ENCODE results near the gene ETFA. TPM values are rescaled to one million over a fixed set of nuclear protein-coding genes. Genes with fewer than 3 reads are reported as not detected.
A peak's percentile ranks its signal among the peaks of the same experiment; 100 is the strongest.

ETFA gene
- total RNA-seq, 4 donors from 2014 or later: 179 to 261 (median 227) TPM

- intact Hi-C loops (cut with DNase I; ENCODE audit: low total_unique reads): loop anchor here (2.0 kb wide), 3 partner anchors 14 to 116 kb away; no protein-coding TSS in a partner anchor
- peaks cover 51 to 58% of the 10 kb centered on the region in 2 donors for H3K4me1 ChIP-seq
These were observed 114.7 kb downstream of the ETFA start for GRCh38 chr15:76196269-76197231.

GRCh38 chr15:76195506-76196268, 115.6 kb downstream of the ETFA start:
- no peak for DNase-seq
- TF ChIP-seq POLR2A (IDR thresholded peaks at IDR 0.05): no peak
- TF ChIP-seq CTCF (IDR thresholded peaks at IDR 0.05 in 4 of 5, conservative IDR thresholded peaks at IDR 0.05 in 1 of 5): no peak
- in situ Hi-C loops (cut with MboI; ENCODE audit: low sequenced_read_pairs in 4 of 4) (loop anchor here (10.0 to 25.0 kb wide), 3 partner anchors 119 to 142 kb away; partner anchors contain the start of genes ISL2 (in 3 of the 4) and ETFA (in 1 of the 4)), intact Hi-C loops (cut with DNase I; ENCODE audit: low total_unique reads) (loop anchor here (2.0 kb wide), 3 partner anchors 13 to 117 kb away; no protein-coding TSS in a partner anchor)
- H3K9me3 ChIP-seq: no peaks in the 10 kb centered on the region
- peak overlapping the region; percentile 93 to 96 (median 94) for H3K27ac ChIP-seq
- no peaks in the 10 kb centered on the region for H3K27me3 ChIP-seq
- H3K4me3 ChIP-seq: no peak overlapping the region
- no peaks in the 10 kb centered on the region for H3K36me3 ChIP-seq
- no peak for ATAC-seq
- peaks cover 56 to 62% of the 10 kb centered on the region in 2 donors for H3K4me1 ChIP-seq

More at GRCh38 chr15:76196269-76197231, 114.7 kb downstream of the ETFA start:
- DNase-seq (peak; percentile 80 to 92), ATAC-seq (peak; percentile 71 to 73)
- Histone ChIP-seq H3K27me3 (no peaks in the 10 kb centered on the region), H3K27ac (peak overlapping the region; percentile 93 to 96 (median 94)), H3K36me3 (no peaks in the 10 kb centered on the region), H3K9me3 (no peaks in the 10 kb centered on the region), H3K4me3 (no peak overlapping the region)
- TF ChIP-seq CTCF (IDR thresholded peaks at IDR 0.05 in 4 of 5, conservative IDR thresholded peaks at IDR 0.05 in 1 of 5) (no peak), POLR2A (IDR thresholded peaks at IDR 0.05) (peak; percentile 37 to 39)
- in situ Hi-C loops (cut with MboI; ENCODE audit: low sequenced_read_pairs in 4 of 4): loop anchor here (10.0 to 25.0 kb wide), 3 partner anchors 118 to 141 kb away; partner anchors contain the start of genes ISL2 (in 3 of the 4) and ETFA (in 1 of the 4)

GRCh38 chr15:76193934-76194333, 117.3 kb downstream of the ETFA start:
- H3K27me3 ChIP-seq: no peaks in the 10 kb centered on the region
- DNase-seq (no peak), ATAC-seq (no peak)
- H3K27ac ChIP-seq: no peak overlapping the region
- peaks cover 47 to 56% of the 10 kb centered on the region in 2 donors for H3K4me1 ChIP-seq
- in situ Hi-C loops (cut with MboI; ENCODE audit: low sequenced_read_pairs in 4 of 4): loop anchor here (10.0 to 25.0 kb wide), 3 partner anchors 121 to 143 kb away; partner anchors contain the start of genes ISL2 (in 3 of the 4) and ETFA (in 1 of the 4)
- no peaks in the 10 kb centered on the region for H3K9me3 ChIP-seq
- no peaks in the 10 kb centered on the region for H3K36me3 ChIP-seq
- intact Hi-C loops (cut with DNase I; ENCODE audit: low total_unique reads): no loop called here
- TF ChIP-seq CTCF (IDR thresholded peaks at IDR 0.05 in 4 of 5, conservative IDR thresholded peaks at IDR 0.05 in 1 of 5) (no peak), POLR2A (IDR thresholded peaks at IDR 0.05) (no peak)
- no peak overlapping the region for H3K4me3 ChIP-seq

GRCh38 chr15:76192715-76193114, 118.6 kb downstream of the ETFA start:
- no peak overlapping the region for H3K4me3 ChIP-seq
- TF ChIP-seq POLR2A (IDR thresholded peaks at IDR 0.05) (no peak), CTCF (IDR thresholded peaks at IDR 0.05 in 4 of 5, conservative IDR thresholded peaks at IDR 0.05 in 1 of 5) (no peak)
- H3K27me3 ChIP-seq: no peaks in the 10 kb centered on the region
- in situ Hi-C loops (cut with MboI; ENCODE audit: low sequenced_read_pairs in 4 of 4): loop anchor here (10.0 to 25.0 kb wide), 3 partner anchors 122 to 145 kb away; partner anchors contain the start of genes ISL2 (in 3 of the 4) and ETFA (in 1 of the 4)
- no peaks in the 10 kb centered on the region for H3K36me3 ChIP-seq
- H3K4me1 ChIP-seq: peaks cover 34 to 44% of the 10 kb centered on the region in 2 donors
- no peak overlapping the region for H3K27ac ChIP-seq
- DNase-seq (no peak), ATAC-seq (no peak)
- H3K9me3 ChIP-seq: no peaks in the 10 kb centered on the region
- intact Hi-C loops (cut with DNase I; ENCODE audit: low total_unique reads): no loop called here

Data from gastrocnemius medialis (tissue), 4 donors.